ENCODE data around the gene PTPRC. TPM values are rescaled to one million over a fixed set of nuclear protein-coding genes. Genes with fewer than 3 reads are reported as not detected.

The PTPRC gene
- total and polyA plus RNA-seq, 12 donors: 1.0 to 62.7 (median 5.3) TPM

GRCh38 chr1:198754670-198755069 is 115.8 kb downstream of the PTPRC start:
- Histone ChIP-seq H3K4me3 (no peak overlapping the region), H3K4me1 (peaks cover 0 to 7% (median 0%) of the 10 kb centered on the region in 9 donors), H3K27me3 (no peaks in the 10 kb centered on the region), H3K36me3 (peaks cover 0 to 72% (median 0%) of the 10 kb centered on the region in 9 donors), H3K27ac (no peak overlapping the region), H3K9me3 (no peaks in the 10 kb centered on the region)
- DNase-seq: no peak
- 82 to 85% methylated on average over 1 of the region's 1 CpG for WGBS, 2 donors
- TF ChIP-seq, protein P1, sequence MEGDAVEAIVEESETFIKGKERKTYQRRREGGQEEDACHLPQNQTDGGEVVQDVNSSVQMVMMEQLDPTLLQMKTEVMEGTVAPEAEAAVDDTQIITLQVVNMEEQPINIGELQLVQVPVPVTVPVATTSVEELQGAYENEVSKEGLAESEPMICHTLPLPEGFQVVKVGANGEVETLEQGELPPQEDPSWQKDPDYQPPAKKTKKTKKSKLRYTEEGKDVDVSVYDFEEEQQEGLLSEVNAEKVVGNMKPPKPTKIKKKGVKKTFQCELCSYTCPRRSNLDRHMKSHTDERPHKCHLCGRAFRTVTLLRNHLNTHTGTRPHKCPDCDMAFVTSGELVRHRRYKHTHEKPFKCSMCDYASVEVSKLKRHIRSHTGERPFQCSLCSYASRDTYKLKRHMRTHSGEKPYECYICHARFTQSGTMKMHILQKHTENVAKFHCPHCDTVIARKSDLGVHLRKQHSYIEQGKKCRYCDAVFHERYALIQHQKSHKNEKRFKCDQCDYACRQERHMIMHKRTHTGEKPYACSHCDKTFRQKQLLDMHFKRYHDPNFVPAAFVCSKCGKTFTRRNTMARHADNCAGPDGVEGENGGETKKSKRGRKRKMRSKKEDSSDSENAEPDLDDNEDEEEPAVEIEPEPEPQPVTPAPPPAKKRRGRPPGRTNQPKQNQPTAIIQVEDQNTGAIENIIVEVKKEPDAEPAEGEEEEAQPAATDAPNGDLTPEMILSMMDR (IDR thresholded peaks at IDR 0.05): no peak
- no peak for ATAC-seq
- intact Hi-C loops (cut with DNase I): loop anchor here in 4 of 10 donors (5.0 to 10.0 kb wide), 4 partner anchors 488 to 1733 kb away; no protein-coding TSS in a partner anchor

DNA sequence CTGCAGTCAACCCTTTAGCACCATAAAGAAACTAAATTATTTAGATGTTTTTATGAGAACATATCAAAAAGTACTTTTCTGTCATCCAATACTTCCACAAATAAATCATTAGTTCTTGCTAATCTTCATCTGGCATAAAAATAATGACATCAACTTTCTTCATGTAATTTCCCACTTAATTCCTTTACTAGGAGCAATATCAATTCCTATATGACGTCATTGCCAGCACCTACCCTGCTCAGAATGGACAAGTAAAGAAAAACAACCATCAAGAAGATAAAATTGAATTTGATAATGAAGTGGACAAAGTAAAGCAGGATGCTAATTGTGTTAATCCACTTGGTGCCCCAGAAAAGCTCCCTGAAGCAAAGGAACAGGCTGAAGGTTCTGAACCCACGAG is 116.9 kb downstream of the PTPRC start:
- intact Hi-C loops (cut with DNase I): loop anchor here in 4 of 10 donors (1.0 to 10.0 kb wide), 5 partner anchors 38 to 1732 kb away; no protein-coding TSS in a partner anchor
- H3K4me1 ChIP-seq: peaks cover 0 to 7% (median 0%) of the 10 kb centered on the region in 9 donors

DNA sequence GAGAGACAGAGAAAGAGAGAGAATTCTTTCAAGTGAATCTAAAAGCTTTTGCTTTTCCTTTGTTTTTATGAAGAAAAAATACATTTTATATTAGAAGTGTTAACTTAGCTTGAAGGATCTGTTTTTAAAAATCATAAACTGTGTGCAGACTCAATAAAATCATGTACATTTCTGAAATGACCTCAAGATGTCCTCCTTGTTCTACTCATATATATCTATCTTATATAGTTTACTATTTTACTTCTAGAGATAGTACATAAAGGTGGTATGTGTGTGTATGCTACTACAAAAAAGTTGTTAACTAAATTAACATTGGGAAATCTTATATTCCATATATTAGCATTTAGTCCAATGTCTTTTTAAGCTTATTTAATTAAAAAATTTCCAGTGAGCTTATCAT is 117.6 kb downstream of the PTPRC start:
- H3K27me3 ChIP-seq: no peaks in the 10 kb centered on the region
- no peak for ATAC-seq
- intact Hi-C loops (cut with DNase I): loop anchor here in 4 of 10 donors (1.0 to 10.0 kb wide), 5 partner anchors 37 to 1731 kb away; no protein-coding TSS in a partner anchor
- no peak overlapping the region for H3K4me3 ChIP-seq
- no peak for DNase-seq
- H3K9me3 ChIP-seq: no peaks in the 10 kb centered on the region
- TF ChIP-seq, protein P1 (IDR thresholded peaks at IDR 0.05): peak in 8 of 9 donors; percentile 29 to 65 (median 46)
- peaks cover 0 to 54% (median 0%) of the 10 kb centered on the region in 9 donors for H3K36me3 ChIP-seq
- H3K4me1 ChIP-seq: peaks cover 0 to 7% (median 0%) of the 10 kb centered on the region in 9 donors
- H3K27ac ChIP-seq: no peak overlapping the region

More for the DNA sequence above, 116.9 kb downstream of the PTPRC start:
- ATAC-seq (no peak), DNase-seq (no peak)
- no peak overlapping the region for H3K4me3 ChIP-seq
- H3K9me3 ChIP-seq: no peaks in the 10 kb centered on the region
- H3K27ac ChIP-seq: no peak overlapping the region
- 74 to 78% methylated on average over 2 of the region's 2 CpGs for WGBS, 2 donors
- TF ChIP-seq, protein P1 (IDR thresholded peaks at IDR 0.05): no peak
- H3K36me3 ChIP-seq: peaks cover 0 to 61% (median 0%) of the 10 kb centered on the region in 9 donors
- H3K27me3 ChIP-seq: no peaks in the 10 kb centered on the region

DNA sequence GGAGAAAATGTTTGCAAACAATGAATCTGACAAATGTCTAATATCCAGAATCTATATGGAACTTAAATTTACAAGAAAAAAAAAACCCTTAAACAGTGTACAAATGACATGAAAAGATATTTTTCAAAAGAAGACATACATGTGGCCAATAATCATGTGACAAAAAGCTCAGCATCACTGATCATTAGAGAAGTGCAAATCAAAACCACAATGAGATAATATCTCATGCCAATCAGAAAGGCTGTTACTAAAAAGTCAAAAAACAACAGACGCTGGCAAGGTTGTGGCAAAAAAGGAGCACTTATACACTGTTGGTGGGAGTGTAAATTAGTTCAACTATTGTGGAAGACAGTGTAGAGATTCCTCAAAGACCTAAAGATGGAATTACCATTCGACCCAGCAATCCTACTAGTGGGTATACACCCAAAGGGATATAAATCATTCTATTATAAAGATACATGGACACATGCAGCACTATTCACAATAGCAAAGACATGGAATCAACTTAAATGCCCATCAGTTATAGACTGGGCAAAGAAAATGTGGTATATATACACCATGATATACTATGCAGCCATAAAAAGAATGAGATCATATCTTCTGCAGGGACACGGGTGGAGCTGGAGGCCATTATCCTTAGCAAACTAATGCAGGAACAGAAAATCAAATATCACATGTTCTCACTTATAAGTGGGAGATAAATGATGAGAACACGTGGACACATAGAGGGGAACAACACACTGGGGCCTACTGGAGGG is 123.2 kb downstream of the PTPRC start:
- Histone ChIP-seq H3K27me3 (no peaks in the 10 kb centered on the region), H3K27ac (no peak overlapping the region), H3K36me3 (no peaks in the 10 kb centered on the region), H3K4me3 (no peak overlapping the region), H3K4me1 (peaks cover 0 to 13% (median 0%) of the 10 kb centered on the region in 9 donors), H3K9me3 (no peaks in the 10 kb centered on the region)
- TF ChIP-seq, protein P1 (IDR thresholded peaks at IDR 0.05): no peak
- ATAC-seq: no peak
- DNase-seq: no peak
- intact Hi-C loops (cut with DNase I): loop anchor here in 3 of 10 donors (5.0 to 10.0 kb wide), 4 partner anchors 353 to 790 kb away; no protein-coding TSS in a partner anchor
- 79 to 87% methylated on average over 4 of the region's 4 CpGs for WGBS, 2 donors

Data from heart right ventricle (tissue), 16 donors.